H9 (cell line): ENCODE results near the gene FAM219A. TPM values are rescaled to one million over a fixed set of nuclear protein-coding genes. Genes with fewer than 3 reads are reported as not detected.

Experiments
- DNase-seq: peaks from one replicate; pipeline ENCODE4 v3.0.0-alpha.2; 2017
- H2AFZ ChIP-seq: one replicate; pipeline ENCODE4 v1.6.1; 2013; ENCODE audit warnings: mild to moderate bottlenecking, low read length, control low read depth, moderate library complexity
- H2AK5ac ChIP-seq: 2 replicates; pipeline ENCODE4 v1.6.1; 2013; ENCODE audit warnings: low read length, control low read depth, mixed read lengths; ENCODE audit not compliant: insufficient read length
- H2BK120ac ChIP-seq: one replicate; pipeline ENCODE4 v1.6.1; 2013; ENCODE audit warnings: low read depth, mild to moderate bottlenecking, low read length, control low read depth, inconsistent platforms; ENCODE audit not compliant: poor library complexity, severe bottlenecking
- H2BK12ac ChIP-seq: 2 replicates; pipeline ENCODE4 v1.6.1; 2013; ENCODE audit warnings: low read length, control low read depth, mixed read lengths, low read depth; ENCODE audit not compliant: insufficient read length
- H2BK15ac ChIP-seq: 2 replicates; pipeline ENCODE4 v1.6.1; 2013; ENCODE audit warnings: low read depth, low read length, control low read depth
- H2BK20ac ChIP-seq: one replicate; pipeline ENCODE4 v1.6.1; 2013; ENCODE audit warnings: low read depth, mild to moderate bottlenecking, low read length, control low read depth, inconsistent platforms; ENCODE audit not compliant: poor library complexity, severe bottlenecking
- H2BK5ac ChIP-seq: 2 replicates; pipeline ENCODE4 v1.6.1; 2013; ENCODE audit warnings: low read length, control low read depth, mixed read lengths; ENCODE audit not compliant: insufficient read length
- H3K14ac ChIP-seq: 2 replicates; pipeline ENCODE4 v1.6.1; 2013; ENCODE audit warnings: low read length, control low read depth; ENCODE audit not compliant: insufficient read depth
- H3K18ac ChIP-seq: 2 replicates; pipeline ENCODE4 v1.6.1; 2013; ENCODE audit warnings: low read depth, mild to moderate bottlenecking, mixed read lengths, low read length, control low read depth; ENCODE audit not compliant: insufficient read length
- H3K23ac ChIP-seq: 2 replicates; pipeline ENCODE4 v1.6.1; 2013; ENCODE audit warnings: low read length, control low read depth, mixed read lengths, low read depth; ENCODE audit not compliant: insufficient read length
- H3K23me2 ChIP-seq: 2 replicates; pipeline ENCODE4 v1.6.1; 2013; ENCODE audit warnings: low read depth, mild to moderate bottlenecking, mixed read lengths, low read length, control low read depth; ENCODE audit not compliant: insufficient read length, poor library complexity, severe bottlenecking
- H3K27ac ChIP-seq: 2 replicates; pipeline ENCODE4 v1.5.1; 2013; ENCODE audit warnings: low read length, control low read depth, mixed read lengths, low read depth; ENCODE audit not compliant: insufficient read length
- H3K27me3 ChIP-seq: 2 replicates; pipeline ENCODE4 v1.6.1; 2013; ENCODE audit warnings: low read length, control low read depth, inconsistent platforms; ENCODE audit not compliant: insufficient read depth
- H3K4ac ChIP-seq: 2 replicates; pipeline ENCODE4 v1.6.1; 2013; ENCODE audit warnings: low read depth, mild to moderate bottlenecking, control low read depth, inconsistent platforms, low read length, moderate library complexity
- H3K4me1 ChIP-seq: 2 replicates; pipeline ENCODE4 v1.6.1; 2013; ENCODE audit warnings: low read length, control low read depth, inconsistent platforms; ENCODE audit not compliant: insufficient read depth
- H3K4me2 ChIP-seq: 2 replicates; pipeline ENCODE4 v1.6.1; 2013; ENCODE audit warnings: low read length, control low read depth, mixed read lengths; ENCODE audit not compliant: insufficient read length, insufficient read depth
- H3K56ac ChIP-seq: 2 replicates; pipeline ENCODE4 v1.6.1; 2013; ENCODE audit warnings: low read depth, mild to moderate bottlenecking, mixed read lengths, low read length, control low read depth; ENCODE audit not compliant: insufficient read length
- H3K79me1 ChIP-seq: 2 replicates; pipeline ENCODE4 v1.6.1; 2013; ENCODE audit warnings: low read depth, mild to moderate bottlenecking, moderate library complexity, low read length, control low read depth, inconsistent platforms; ENCODE audit not compliant: insufficient read depth, poor library complexity, severe bottlenecking
- H3K79me2 ChIP-seq: 2 replicates; pipeline ENCODE4 v1.6.1; 2013; ENCODE audit warnings: low read length, control low read depth, inconsistent platforms; ENCODE audit not compliant: insufficient read depth
- H3K9ac ChIP-seq: 2 replicates; pipeline ENCODE4 v1.6.1; 2013; ENCODE audit warnings: low read length, control low read depth, mixed read lengths; ENCODE audit not compliant: insufficient read length; ENCODE audit errors: extremely low read depth
- H3K9me3 ChIP-seq: one replicate; pipeline ENCODE4 v1.6.1; 2013; ENCODE audit warnings: low read depth, low read length, inconsistent platforms; ENCODE audit not compliant: control insufficient read depth
- H3T11ph ChIP-seq: one replicate; pipeline ENCODE4 v1.6.1; 2013; ENCODE audit warnings: mild to moderate bottlenecking, low read length, control low read depth, inconsistent platforms
- H4K20me1 ChIP-seq: one replicate; pipeline ENCODE4 v1.6.1; 2013; ENCODE audit not compliant: control insufficient read depth, insufficient read length, insufficient read depth
- H4K5ac ChIP-seq: 2 replicates; pipeline ENCODE4 v1.6.1; 2013; ENCODE audit warnings: low read depth, mild to moderate bottlenecking, mixed read lengths, low read length, control low read depth; ENCODE audit not compliant: insufficient read length
- H4K8ac ChIP-seq: replicated peaks from 2 replicates; pipeline ENCODE4 v1.6.1; 2013; ENCODE audit warnings: low read length, control low read depth, mixed read lengths, low read depth; ENCODE audit not compliant: insufficient read length
- H4K91ac ChIP-seq: 2 replicates; pipeline ENCODE4 v1.6.1; 2013; ENCODE audit warnings: low read depth, mild to moderate bottlenecking, moderate library complexity, mixed read lengths, low read length, control low read depth; ENCODE audit not compliant: insufficient read length
- H3K27ac Mint-ChIP-seq, 3 experiments: 2 replicates in 2 of 3; 3 replicates in 1 of 3; pipeline ENCODE4 v1.8.0; 2020 to 2021; ENCODE audit warnings: mixed read lengths in 3 of 3, mild to moderate bottlenecking in 1 of 3, moderate library complexity in 1 of 3
- H3K27me3 Mint-ChIP-seq: 2 replicates; pipeline ENCODE4 v1.8.0; 2021; ENCODE audit warnings: low read depth, mild to moderate bottlenecking, moderate library complexity, mixed read lengths
- H3K36me3 Mint-ChIP-seq, 3 experiments: 2 replicates in 2 of 3; 3 replicates in 1 of 3; pipeline ENCODE4 v1.8.0; 2020 to 2021; ENCODE audit warnings: low read depth in 3 of 3, mixed read lengths in 3 of 3; ENCODE audit not compliant: insufficient read depth in 1 of 3
- H3K4me1 Mint-ChIP-seq, 2 experiments: 2 replicates each; pipeline ENCODE4 v1.8.0; 2020; ENCODE audit warnings: mixed read lengths in 2 of 2
- H3K4me3 Mint-ChIP-seq, 2 experiments: 2 replicates in 1 of 2; 3 replicates in 1 of 2; pipeline ENCODE4 v1.8.0; 2020 to 2021; ENCODE audit warnings: mild to moderate bottlenecking in 2 of 2, mixed read lengths in 2 of 2, moderate library complexity in 1 of 2
- H3K9me3 Mint-ChIP-seq, 2 experiments: 2 replicates in 1 of 2; 3 replicates in 1 of 2; pipeline ENCODE4 v1.8.0; 2020; ENCODE audit warnings: mild to moderate bottlenecking in 2 of 2, mixed read lengths in 2 of 2, moderate library complexity in 1 of 2
- WGBS: extraction: QIAGEN DNeasy Blood & Tissue Kit; methylation state at CpG from one replicate; pipeline ENCODE4 v1.1.7; 2013; ENCODE audit warnings: missing lambda C conversion rate, low lambda C conversion rate, mixed read lengths; ENCODE audit not compliant: insufficient read length; ENCODE audit errors: extremely low coverage; 5-methylcytosine and 5-hydroxymethylcytosine counted together
- total RNA-seq: library from RNA; stranded (reverse); gene quantifications from 2 replicates; pipeline ENCODE4 v1.2.1, GENCODE V29; 2021
- TF ChIP-seq, protein P1 (sequence below): fragments of 200-600 bp; sonication (generic); conservative IDR thresholded peaks from 3 replicates; pipeline ENCODE4 v1.8.0; 2021; ENCODE audit warnings: antibody characterized with exemption, mild to moderate bottlenecking

FAM219A gene
- total RNA-seq, 1 experiment from 2014 or later, result 16.7 TPM

DNA sequence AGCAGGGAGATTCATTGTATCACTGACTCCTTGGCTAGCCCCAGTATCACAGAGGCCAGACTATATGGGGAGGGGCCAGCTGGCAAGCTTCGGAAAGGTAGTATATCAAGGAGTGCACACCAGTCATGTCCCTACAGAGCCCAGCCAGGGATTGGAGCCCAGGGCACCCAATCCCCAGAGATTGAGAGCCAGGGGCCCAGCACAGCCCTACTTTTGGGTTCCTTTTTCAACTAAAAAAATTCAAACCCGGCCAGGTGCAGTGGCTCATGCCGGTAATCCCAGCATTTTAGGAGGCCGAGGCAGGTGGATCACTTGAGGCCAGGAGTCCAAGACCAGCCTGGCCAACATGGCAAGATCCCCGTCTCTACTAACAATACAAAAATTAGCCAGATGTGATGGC lies 76.3 kb downstream of the FAM219A start:
- H3K23me2 ChIP-seq, result peaks cover 25% of the 10 kb centered on the region
- H2AFZ ChIP-seq, result no peak overlapping the region
- no peak overlapping the region for H2BK5ac ChIP-seq
- H3K79me2 ChIP-seq, result no peaks in the 10 kb centered on the region
- no peak overlapping the region for H3K23ac ChIP-seq
- H3K79me1 ChIP-seq, result no peaks in the 10 kb centered on the region
- no CpG with 5 or more reads among the region's 5 CpGs for WGBS
- no peak overlapping the region for H4K91ac ChIP-seq
- no peak overlapping the region for H3K4me2 ChIP-seq
- no peak overlapping the region; the same call in 1 of the 2 replicates for H2BK15ac ChIP-seq
- no peaks in the 10 kb centered on the region for H3K4me1 ChIP-seq
- no peak overlapping the region for H4K8ac ChIP-seq
- peaks cover 2% of the 10 kb centered on the region; the same call in 1 of the 2 replicates for H3K27me3 ChIP-seq
- H3K27me3 Mint-ChIP-seq, result peaks cover 61% of the 10 kb centered on the region
- no peak overlapping the region for H3K9ac ChIP-seq
- no peak overlapping the region for H4K5ac ChIP-seq
- H2AK5ac ChIP-seq, result no peak overlapping the region
- H3K9me3 Mint-ChIP-seq, result no peaks in the 10 kb centered on the region
- no peak overlapping the region for H2BK120ac ChIP-seq
- H3K14ac ChIP-seq, result no peak overlapping the region
- no peak overlapping the region for H3K4ac ChIP-seq
- no peak overlapping the region for H2BK12ac ChIP-seq
- H3T11ph ChIP-seq, result no peak overlapping the region
- H3K4me1 Mint-ChIP-seq, result peaks cover 9 to 23% of the 10 kb centered on the region in 2 experiments
- H3K27ac ChIP-seq, result no peak overlapping the region
- H3K18ac ChIP-seq, result no peak overlapping the region
- TF ChIP-seq, protein P1, sequence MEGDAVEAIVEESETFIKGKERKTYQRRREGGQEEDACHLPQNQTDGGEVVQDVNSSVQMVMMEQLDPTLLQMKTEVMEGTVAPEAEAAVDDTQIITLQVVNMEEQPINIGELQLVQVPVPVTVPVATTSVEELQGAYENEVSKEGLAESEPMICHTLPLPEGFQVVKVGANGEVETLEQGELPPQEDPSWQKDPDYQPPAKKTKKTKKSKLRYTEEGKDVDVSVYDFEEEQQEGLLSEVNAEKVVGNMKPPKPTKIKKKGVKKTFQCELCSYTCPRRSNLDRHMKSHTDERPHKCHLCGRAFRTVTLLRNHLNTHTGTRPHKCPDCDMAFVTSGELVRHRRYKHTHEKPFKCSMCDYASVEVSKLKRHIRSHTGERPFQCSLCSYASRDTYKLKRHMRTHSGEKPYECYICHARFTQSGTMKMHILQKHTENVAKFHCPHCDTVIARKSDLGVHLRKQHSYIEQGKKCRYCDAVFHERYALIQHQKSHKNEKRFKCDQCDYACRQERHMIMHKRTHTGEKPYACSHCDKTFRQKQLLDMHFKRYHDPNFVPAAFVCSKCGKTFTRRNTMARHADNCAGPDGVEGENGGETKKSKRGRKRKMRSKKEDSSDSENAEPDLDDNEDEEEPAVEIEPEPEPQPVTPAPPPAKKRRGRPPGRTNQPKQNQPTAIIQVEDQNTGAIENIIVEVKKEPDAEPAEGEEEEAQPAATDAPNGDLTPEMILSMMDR, result no peak
- no peak overlapping the region for H3K56ac ChIP-seq
- peak overlapping the region in 1 of 2 experiments; percentile 95; a peak in 2 of 5 replicates for H3K4me3 Mint-ChIP-seq
- H3K27ac Mint-ChIP-seq, result no peak overlapping the region; a peak in 1 of 7 replicates
- H3K9me3 ChIP-seq, result no peaks in the 10 kb centered on the region
- no peaks in the 10 kb centered on the region for H4K20me1 ChIP-seq
- no peak overlapping the region for H2BK20ac ChIP-seq
- peak; percentile 22 for DNase-seq
- no peaks in the 10 kb centered on the region; a peak in 1 of 7 replicates for H3K36me3 Mint-ChIP-seq
